ENCODE results near the gene TMED5. TPM values are rescaled to one million over a fixed set of nuclear protein-coding genes. Genes with fewer than 3 reads are reported as not detected.

The TMED5 gene
- total RNA-seq, 1 donor from 2014 or later: 40.1 TPM

DNA sequence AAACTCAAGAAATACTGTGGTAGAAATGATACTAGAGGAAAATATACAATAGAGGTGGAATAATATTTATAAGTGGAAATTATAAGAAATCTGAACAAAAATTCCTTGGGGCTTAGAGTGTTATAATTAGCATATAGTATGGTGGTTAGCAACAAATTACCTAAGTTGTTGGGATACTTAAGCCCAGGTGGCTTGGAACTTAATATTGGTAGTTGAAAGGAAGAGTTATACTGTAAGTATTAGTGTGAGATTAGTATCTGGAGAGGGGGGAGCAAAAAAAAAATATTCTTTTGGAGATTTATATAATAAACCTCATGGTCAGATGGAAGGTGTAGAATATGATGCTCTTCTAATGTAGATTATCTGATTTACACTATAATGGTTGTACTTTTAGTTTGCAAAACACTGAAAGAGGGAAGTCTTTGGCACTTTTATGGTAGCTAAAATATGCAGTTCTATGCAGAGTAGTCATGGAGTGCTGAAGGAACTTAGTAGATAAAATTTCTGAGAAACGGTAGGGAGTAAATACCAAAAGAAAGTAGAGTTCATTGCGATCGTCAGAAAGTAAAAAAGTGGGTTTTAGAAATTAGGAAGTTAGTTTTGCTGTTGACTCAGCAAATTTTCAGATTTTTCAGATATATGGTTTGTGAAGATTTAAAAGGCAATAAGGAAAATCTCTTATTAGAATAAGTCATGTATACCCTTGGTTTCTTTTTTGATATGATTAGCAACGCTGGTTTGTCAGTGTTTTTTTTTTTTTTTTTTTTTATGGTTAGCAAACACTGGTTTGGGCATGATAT lies 55.5 kb downstream of the TMED5 start:
- DNase-seq (ENCODE audit: low read depth): no peak
- no peak overlapping the region for H3K4me3 ChIP-seq (ENCODE audit: low read depth, low read length)
- TF ChIP-seq, protein P1, sequence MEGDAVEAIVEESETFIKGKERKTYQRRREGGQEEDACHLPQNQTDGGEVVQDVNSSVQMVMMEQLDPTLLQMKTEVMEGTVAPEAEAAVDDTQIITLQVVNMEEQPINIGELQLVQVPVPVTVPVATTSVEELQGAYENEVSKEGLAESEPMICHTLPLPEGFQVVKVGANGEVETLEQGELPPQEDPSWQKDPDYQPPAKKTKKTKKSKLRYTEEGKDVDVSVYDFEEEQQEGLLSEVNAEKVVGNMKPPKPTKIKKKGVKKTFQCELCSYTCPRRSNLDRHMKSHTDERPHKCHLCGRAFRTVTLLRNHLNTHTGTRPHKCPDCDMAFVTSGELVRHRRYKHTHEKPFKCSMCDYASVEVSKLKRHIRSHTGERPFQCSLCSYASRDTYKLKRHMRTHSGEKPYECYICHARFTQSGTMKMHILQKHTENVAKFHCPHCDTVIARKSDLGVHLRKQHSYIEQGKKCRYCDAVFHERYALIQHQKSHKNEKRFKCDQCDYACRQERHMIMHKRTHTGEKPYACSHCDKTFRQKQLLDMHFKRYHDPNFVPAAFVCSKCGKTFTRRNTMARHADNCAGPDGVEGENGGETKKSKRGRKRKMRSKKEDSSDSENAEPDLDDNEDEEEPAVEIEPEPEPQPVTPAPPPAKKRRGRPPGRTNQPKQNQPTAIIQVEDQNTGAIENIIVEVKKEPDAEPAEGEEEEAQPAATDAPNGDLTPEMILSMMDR (conservative IDR thresholded peaks at IDR 0.05; ENCODE audit: low read depth, low read length): no peak

DNA sequence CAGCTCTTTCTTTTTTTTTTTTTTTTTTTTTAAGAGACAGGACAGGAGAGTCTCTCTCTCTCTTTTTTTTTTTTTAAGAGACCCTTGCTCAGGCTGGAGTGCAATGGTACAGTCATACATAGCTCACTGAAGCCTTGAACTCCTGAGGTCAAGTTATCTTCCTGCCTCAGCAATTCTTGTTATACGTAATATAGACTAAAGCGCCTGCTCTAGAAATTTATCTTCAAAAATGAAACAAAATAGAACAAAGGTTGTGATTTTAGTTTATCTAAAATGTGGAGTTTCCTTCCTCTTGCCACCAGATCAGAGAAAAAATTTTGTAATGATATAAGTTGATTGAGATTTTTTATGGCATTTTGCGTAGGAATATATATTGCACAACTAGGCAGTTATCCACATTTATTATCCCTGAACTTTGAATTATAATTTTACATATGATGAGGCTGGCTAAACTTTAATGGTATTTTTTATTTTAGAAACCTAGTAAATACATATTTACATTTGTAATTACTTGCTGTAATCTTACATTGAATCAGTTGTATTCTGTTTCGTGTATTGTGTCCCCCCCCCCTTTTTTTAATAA lies 56.9 kb downstream of the TMED5 start:
- H3K4me3 ChIP-seq (ENCODE audit: low read depth, low read length): no peak overlapping the region
- DNase-seq (ENCODE audit: low read depth): no peak
- TF ChIP-seq, protein P1 (conservative IDR thresholded peaks at IDR 0.05; ENCODE audit: low read depth, low read length): no peak

DNA sequence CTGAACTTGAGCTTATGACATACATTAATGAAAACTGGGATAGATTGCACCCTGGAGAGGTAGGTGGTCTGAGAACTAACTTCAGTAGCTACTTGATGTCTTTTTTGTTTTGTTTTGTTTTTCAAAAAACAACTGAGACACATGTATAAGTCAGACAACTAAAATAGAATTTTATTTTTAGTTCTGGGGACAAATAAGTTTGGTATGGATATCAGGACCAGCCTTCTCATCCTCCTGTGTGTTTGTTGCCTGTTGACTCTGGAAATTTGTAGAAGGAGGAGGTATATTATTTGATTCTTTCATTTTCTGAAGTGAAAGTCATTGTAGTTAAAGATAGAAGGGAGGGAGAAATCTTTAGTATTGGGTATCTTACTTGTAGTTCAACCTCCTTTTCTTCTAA lies 59.6 kb downstream of the TMED5 start:
- TF ChIP-seq, protein P1 (conservative IDR thresholded peaks at IDR 0.05; ENCODE audit: low read depth, low read length): no peak
- DNase-seq (ENCODE audit: low read depth): no peak

DNA sequence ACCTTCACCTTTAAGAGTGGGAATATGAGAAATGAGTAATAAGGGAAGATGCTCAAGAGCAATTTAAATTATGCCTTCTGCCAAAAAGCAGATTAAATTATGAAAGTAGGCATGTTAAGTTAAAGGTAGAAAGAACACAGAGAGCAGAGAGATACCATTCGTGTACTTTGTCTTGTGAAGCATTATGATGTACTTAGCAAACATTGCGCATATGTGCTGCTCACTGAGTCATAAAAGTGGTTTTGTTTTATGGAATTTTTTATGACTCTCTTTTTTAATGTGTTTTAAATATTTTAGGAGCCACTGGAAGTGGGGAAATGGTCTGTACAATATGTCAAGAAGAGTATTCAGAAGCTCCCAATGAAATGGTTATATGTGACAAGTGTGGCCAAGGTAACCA lies 65.8 kb downstream of the TMED5 start:
- TF ChIP-seq, protein P1 (conservative IDR thresholded peaks at IDR 0.05; ENCODE audit: low read depth, low read length): no peak

More for the DNA sequence above, 59.6 kb downstream of the TMED5 start:
- H3K4me3 ChIP-seq (ENCODE audit: low read depth, low read length): no peak overlapping the region

DNA sequence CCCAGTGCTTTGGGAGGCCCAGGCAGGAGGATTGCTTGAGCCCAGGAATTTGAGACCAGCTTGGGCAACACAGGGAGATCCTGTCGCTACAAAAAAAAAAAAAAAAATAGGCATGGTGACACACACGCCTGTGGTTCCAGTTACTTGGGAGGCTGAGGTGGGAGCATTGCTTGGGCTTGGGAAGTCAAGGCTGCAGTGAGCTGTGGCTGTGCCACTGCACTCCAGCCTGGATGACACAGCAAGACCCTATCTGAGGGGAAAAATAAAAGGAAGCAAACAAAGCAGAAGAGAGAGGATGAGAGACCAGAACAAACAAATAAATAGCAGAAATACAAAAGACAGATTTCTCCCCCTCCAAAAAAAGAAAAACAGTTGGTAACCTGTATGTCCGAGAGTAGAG lies 67.1 kb downstream of the TMED5 start:
- DNase-seq (ENCODE audit: low read depth): no peak
- H3K4me3 ChIP-seq (ENCODE audit: low read depth, low read length): no peak overlapping the region
- TF ChIP-seq, protein P1 (conservative IDR thresholded peaks at IDR 0.05; ENCODE audit: low read depth, low read length): no peak

More for the DNA sequence above, 65.8 kb downstream of the TMED5 start:
- DNase-seq (ENCODE audit: low read depth): no peak
- H3K4me3 ChIP-seq (ENCODE audit: low read depth, low read length): no peak overlapping the region

DNA sequence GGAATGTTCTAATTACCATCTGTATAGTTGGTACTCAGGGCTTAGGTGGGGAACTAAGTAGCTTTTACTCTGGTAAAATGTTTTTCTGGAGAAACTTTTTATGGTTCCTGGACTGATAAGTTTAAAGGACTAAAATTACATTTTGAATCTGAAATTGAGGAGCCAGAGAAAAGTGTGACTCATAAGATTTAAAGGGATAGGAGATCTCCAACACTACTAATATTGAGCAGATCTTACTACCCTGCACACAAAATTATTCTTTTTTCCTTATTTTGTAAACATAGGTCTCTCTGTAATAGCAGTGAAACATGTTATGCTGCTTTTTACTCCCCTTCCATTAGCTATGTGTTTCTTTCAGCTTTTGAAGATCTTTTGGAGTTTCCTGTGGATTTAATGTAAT lies 68.7 kb downstream of the TMED5 start:
- no peak overlapping the region for H3K4me3 ChIP-seq (ENCODE audit: low read depth, low read length)
- no peak for DNase-seq (ENCODE audit: low read depth)
- TF ChIP-seq, protein P1 (conservative IDR thresholded peaks at IDR 0.05; ENCODE audit: low read depth, low read length): no peak
